ENCODE data around the gene P4HA2.
A peak's percentile ranks its signal among the peaks of the same experiment; 100 is the strongest.

The P4HA2 gene

DNA sequence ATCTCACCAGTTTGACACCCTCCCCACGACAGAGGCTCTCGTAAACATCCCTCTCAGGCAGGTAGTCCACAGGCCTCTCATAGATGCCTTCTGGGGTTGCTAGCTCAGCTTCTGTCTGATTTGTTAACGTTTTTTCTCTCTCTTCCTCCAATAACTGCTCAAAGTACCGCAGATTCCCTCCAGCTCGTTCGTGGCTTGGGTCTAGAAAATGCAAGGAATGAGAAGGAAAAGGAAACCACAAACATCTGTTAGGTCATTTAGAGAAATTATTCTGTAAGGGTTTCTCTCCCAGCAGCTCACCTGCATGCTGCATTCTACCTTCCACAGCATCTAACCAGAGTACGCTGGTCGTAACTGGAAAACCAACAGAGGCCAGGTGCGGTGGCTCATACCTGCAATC, 18.5 kb downstream of the P4HA2 start:
- no peak for DNase-seq (ENCODE audit: low spot score)
- TF ChIP-seq, protein P1, sequence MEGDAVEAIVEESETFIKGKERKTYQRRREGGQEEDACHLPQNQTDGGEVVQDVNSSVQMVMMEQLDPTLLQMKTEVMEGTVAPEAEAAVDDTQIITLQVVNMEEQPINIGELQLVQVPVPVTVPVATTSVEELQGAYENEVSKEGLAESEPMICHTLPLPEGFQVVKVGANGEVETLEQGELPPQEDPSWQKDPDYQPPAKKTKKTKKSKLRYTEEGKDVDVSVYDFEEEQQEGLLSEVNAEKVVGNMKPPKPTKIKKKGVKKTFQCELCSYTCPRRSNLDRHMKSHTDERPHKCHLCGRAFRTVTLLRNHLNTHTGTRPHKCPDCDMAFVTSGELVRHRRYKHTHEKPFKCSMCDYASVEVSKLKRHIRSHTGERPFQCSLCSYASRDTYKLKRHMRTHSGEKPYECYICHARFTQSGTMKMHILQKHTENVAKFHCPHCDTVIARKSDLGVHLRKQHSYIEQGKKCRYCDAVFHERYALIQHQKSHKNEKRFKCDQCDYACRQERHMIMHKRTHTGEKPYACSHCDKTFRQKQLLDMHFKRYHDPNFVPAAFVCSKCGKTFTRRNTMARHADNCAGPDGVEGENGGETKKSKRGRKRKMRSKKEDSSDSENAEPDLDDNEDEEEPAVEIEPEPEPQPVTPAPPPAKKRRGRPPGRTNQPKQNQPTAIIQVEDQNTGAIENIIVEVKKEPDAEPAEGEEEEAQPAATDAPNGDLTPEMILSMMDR (IDR thresholded peaks at IDR 0.05; ENCODE audit: extremely low read depth, missing control alignments) = no peak

DNA sequence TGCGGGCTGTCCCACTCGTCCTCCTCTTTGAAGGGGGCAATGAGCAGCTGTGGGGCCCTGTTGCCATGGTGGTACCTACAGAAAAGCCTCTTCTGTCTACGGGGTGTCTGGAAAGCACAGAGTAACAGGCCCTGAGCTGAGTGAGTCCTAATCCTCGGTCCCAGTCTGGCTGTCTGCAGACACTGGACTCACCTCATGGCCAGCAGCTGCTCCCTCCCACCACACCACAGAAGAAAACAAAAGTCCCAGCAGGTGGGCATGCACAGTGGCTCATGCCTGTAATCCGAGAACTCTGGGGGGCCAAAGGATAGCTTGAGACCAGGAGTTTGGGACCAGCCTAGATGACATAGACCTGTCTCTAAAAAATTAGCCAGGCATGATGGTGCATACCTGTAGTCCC, 19.9 kb downstream of the P4HA2 start:
- DNase-seq (ENCODE audit: low spot score) = no peak
- TF ChIP-seq, protein P1 (IDR thresholded peaks at IDR 0.05; ENCODE audit: extremely low read depth, missing control alignments) = no peak

DNA sequence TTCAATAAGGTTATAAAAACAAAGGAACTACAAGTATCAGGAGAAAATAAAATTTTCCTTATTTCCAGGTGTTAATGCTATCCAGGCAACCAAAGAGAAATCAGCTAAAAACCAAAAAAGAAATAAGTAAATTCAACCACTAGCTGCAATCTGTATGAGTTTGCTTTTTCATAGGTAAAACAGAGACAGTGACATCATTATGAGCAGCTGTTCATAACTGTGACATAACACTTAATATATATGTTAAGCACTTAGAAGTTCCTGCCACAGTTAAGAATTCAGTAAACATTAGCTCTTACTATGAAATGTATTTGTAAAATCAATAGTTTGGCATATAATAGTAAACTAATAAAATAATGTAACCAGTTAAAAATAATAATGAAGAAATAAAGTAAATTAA, 20.9 kb downstream of the P4HA2 start:
- DNase-seq (ENCODE audit: low spot score) = no peak
- TF ChIP-seq, protein P1 (IDR thresholded peaks at IDR 0.05; ENCODE audit: extremely low read depth, missing control alignments) = no peak

DNA sequence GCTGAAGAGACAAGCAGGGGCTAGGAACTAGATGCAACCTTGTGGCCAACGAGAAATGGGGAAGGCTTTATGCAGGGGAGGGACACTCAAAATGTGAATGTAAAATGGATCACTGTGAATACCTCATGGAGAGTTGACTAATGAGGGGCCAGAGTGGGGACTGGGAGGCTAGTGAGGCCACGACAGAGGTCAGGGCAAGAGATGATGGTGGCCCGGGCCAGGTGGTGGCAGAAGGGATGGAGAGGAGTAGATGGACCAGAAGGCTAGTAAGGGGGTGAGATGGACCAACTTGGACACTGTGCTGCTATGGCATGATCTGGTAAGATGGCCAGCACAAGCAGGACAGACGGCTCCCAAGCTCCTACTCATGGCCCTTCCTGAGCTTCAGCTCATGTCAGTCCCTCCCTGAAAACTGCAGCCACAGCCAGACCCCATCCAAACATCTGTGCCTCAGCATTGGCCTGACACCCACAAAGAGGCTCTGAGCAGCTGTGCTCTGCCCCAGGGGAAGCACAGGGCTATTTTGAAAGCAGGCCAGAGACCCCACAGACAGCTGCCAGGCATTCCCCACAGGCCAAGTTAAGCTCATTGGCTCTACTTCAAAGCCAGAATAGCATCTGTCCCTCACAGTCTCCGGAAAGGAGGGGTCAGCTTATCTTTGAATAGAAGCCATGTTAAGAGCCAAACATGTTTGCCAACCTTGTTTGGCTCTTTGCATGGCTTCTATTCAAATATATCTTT, 22.1 kb downstream of the P4HA2 start:
- peak; percentile 62 for DNase-seq (ENCODE audit: low spot score)

DNA sequence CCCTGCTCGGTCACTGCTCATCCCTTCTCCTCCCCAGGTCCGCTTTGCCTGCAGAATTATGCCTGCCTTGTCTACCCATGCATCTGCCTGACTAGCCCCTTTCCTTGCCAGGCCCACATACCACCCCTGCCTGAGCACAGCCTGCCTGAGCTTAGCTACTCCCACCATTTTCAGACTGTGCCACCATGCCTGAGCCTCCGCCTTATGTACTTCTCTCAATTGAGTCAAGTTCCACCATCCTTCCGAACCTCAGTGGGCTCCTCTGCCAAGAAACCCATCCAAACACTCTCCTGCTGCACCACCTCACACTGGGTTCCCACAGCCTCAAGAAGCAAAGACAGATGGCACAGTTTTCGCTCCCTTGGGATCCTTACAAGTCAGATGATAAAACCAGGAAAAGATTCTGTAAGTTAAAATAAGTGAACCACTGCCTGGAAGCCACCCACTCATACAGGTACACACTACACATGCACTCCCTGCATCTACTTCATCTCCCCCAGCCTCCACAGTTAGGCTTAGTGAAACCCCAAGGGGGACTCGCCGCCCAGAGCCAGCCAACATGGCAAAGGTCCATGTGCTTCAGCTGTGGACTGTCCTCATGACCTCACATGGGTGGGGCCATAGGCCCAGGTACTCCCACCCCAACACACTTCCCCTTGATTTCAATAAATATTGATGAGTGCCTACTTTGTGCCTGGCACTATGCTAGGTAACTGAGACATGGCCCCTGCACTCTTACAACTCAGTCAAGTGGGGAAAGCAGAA, 23.1 kb downstream of the P4HA2 start:
- TF ChIP-seq, protein P1 (IDR thresholded peaks at IDR 0.05; ENCODE audit: extremely low read depth, missing control alignments) = no peak
- DNase-seq (ENCODE audit: low spot score) = no peak

More for the DNA sequence above, 22.1 kb downstream of the P4HA2 start:
- TF ChIP-seq, protein P1 (IDR thresholded peaks at IDR 0.05; ENCODE audit: extremely low read depth, missing control alignments) = no peak

DNA sequence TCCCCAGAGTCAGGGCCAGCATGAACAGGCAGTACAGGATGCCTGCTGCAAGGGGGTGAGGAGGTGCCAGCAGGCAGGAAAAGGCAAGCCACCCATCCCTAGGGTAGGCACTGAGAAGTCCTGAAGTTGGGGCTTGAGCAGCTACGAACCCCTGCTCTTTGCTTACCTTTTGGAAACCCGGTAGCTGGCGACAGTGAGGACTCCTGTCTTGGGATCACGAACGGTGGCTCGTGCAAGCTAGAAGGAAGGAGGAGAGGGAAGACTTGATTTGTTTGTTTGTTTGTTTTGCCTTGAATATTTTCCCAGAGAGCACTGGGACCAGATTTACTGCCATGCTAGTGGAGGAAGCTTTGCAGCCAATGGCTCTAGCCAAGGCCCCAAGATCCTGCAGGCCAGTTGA, 23.7 kb downstream of the P4HA2 start:
- DNase-seq (ENCODE audit: low spot score) = no peak
- TF ChIP-seq, protein P1 (IDR thresholded peaks at IDR 0.05; ENCODE audit: extremely low read depth, missing control alignments) = no peak

DNA sequence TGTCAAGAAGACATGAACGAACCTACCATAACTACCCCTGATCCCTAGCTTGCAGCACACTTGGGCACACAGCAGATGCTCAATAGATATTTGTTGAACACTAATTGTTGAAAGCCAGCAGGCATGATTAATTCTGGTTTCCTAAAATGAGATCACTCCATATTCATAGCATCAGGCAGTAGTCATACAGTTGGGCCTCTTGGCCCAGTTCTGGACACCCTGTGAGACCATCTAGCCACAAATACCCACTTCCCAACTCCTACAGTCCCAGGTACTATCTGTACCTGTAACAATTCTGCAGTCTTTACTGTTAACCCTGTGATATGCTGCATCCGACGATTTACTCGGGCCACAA, 24.2 kb downstream of the P4HA2 start:
- no peak for DNase-seq (ENCODE audit: low spot score)
- TF ChIP-seq, protein P1 (IDR thresholded peaks at IDR 0.05; ENCODE audit: extremely low read depth, missing control alignments) = no peak
